A549 treated with Mapracorat at 1 μM for 4 hours (cell line): ENCODE results near the gene POC1A. TPM values are rescaled to one million over a fixed set of nuclear protein-coding genes. Genes with fewer than 3 reads are reported as not detected.

Experiments used
- total RNA-seq: library from RNA; stranded (reverse); fragments of 200-300 nt; extraction: Qiagen RNA extraction; gene quantifications from 5 replicates; pipeline ENCODE4 v1.2.3, GENCODE V29; 2022

Gene POC1A
- total RNA-seq, result 14.6 to 19.0 TPM (median 17.5 TPM) in 5 replicates

DNA sequence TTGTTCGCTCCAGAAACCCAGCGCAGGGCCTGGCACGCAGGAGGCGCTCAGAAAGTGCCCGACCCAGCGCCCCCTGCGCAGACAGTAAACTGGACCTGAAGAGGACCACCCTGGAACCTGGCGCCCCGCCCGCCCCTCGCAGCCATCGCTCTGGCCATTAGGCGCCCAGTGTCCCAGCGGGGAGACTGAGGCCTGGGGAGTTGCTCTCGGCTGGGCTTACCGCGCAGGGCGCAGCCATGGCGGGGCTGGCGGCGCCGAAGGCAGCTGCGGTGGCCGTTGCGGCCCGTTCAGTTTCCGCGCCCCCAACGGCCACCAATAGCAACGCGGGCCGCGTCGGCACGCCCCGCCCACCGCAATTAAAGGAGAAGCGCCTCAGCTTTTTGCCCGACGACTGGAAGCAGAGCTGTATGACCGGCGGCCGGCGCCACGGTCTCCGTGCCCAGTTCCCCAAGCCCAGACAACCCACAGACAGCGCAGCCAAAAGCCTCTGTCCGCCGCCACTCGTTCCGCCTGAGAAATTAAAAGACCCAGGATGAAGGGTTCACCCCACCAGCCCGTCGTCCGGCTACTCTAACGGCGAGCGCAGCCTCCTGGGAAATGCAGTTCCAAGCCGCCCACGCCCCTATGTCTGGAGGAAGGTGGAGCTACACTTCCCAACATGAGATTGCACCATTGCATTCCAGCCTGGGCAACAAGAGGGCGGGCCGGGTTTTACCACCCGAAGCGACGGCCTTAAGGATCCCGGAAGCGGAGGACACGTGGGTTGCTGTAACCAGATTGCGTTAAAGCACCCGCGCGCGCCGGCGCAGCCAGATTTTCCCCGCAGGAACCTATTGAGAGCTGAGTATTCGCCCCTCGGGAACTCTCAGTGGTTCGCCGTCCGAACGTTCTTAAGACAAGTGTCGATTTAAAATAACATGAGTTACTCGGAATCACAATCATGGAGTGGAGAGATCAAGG lies at the start of gene POC1A:
TSS of gene POC1A (minus strand) at position 289 of the 960 bp plus-strand sequence. CDS start at position 238, 51 bp downstream.

DNA sequence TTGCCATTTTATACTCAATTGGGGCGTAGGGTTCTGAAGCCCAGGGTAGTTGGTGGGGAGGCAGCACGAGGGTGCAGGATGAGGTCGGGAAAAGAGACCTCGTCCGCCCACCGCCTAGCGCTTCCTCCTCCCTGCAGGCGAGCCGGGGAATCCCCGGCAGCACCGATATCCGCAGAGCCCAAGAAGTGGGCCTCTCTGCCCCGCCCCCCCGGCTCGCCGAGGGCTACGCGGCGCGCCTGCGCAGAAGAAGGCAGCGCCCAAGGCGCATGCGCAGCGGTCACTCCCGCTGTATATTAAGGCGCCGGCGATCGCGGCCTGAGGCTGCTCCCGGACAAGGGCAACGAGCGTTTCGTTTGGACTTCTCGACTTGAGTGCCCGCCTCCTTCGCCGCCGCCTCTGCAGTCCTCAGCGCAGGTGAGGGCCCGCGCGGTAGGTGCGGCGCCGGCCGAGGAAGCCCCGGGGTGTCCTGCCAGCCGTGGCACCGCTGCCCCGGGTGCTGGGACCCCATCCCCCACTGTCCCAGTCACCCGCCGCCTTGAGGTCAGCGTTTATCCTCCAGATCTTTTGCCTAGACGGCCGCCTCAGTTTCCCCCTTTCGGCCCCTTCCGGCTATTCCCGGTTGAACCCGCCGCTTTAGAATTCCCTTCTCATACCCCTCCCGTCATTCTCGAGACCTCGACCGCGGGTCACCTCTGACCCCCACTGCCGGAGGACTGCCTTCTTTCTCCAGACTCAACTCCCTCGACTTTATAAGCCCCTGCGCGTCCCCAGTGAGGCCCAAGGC lies 43.8 kb upstream of the POC1A start, which contains the start of gene ALAS1:
TSS of gene ALAS1 (plus strand) at position 319 of the 784 bp plus-strand sequence. CDS start 1,082 bp downstream, outside the sequence.

DNA sequence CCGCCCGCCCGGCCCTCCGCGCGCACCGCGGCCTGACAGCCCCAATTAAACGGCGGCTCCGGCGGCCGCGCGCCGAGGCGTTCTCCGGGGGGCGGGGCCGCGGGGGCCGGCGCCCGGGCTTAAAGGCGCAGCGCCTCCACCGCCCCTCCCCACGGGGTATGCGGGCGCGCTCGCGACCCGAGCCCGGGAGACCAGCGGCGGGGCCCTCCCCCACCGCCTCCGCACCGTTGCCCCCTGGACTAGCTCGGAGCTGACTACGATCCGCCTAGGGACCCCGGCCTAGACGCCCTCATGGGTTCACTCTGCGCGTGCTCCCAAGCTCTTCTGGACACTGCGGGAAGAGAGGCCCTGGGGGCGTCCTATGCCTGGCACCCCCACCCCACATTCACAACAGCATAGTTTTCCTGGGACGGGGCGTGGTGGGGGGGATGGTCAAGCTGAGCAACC lies 97.7 kb downstream of the POC1A start, which contains the start of gene DUSP7:
TSS of gene DUSP7 (minus strand) at position 51 of the 447 bp plus-strand sequence. CDS start 205 bp downstream, outside the sequence.

Other genes starting within 250 kb of the POC1A start
- 36.8 to 50.5 TPM (median 45.0 TPM) in 5 replicates for gene RRP9, start 212.5 kb downstream of the POC1A start, total RNA-seq
- gene PARP3, start 212.1 kb downstream of the POC1A start, total RNA-seq, result 8.0 to 10.6 TPM (median 8.5 TPM) in 5 replicates
- not detected in 5 replicates for gene GPR62, start 199.0 kb downstream of the POC1A start, total RNA-seq
- gene PCBP4, start 187.0 kb downstream of the POC1A start, total RNA-seq, result 11.3 to 15.3 TPM (median 13.9 TPM) in 5 replicates
- gene ABHD14B, start 180.4 kb downstream of the POC1A start, total RNA-seq, result 26.9 to 34.3 TPM (median 33.1 TPM) in 5 replicates
- gene ABHD14A, start 179.4 kb downstream of the POC1A start, total RNA-seq, result 11.7 to 16.1 TPM (median 14.4 TPM) in 5 replicates
- gene ACY1, start 170.9 kb downstream of the POC1A start, total RNA-seq, result 24.6 to 30.1 TPM (median 25.9 TPM) in 5 replicates
- 1,285 to 1,543 TPM (median 1,331 TPM) in 5 replicates for gene RPL29, start 158.5 kb downstream of the POC1A start, total RNA-seq
- gene DUSP7, start 97.9 kb downstream of the POC1A start, total RNA-seq, result 19.2 to 22.2 TPM (median 21.6 TPM) in 5 replicates
- 44.1 to 50.3 TPM (median 48.7 TPM) in 5 replicates for gene ALAS1, start 43.7 kb upstream of the POC1A start, total RNA-seq
- gene TLR9, start 71.2 kb upstream of the POC1A start, total RNA-seq, result 0.07 TPM in 1 of 5 replicates, not detected in the others
- gene TWF2, start 84.7 kb upstream of the POC1A start, total RNA-seq, result 58.6 to 74.2 TPM (median 73.5 TPM) in 5 replicates
- 4.0 to 4.9 TPM (median 4.5 TPM) in 5 replicates for gene PPM1M, start 91.3 kb upstream of the POC1A start, total RNA-seq
- gene WDR82, start 124.2 kb upstream of the POC1A start, total RNA-seq, result 45.3 to 53.7 TPM (median 50.9 TPM) in 5 replicates
- 2.9 to 4.9 TPM (median 4.6 TPM) in 5 replicates for gene GLYCTK, start 133.4 kb upstream of the POC1A start, total RNA-seq
- gene DNAH1, start 161.9 kb upstream of the POC1A start, total RNA-seq, result 0.66 to 0.92 TPM (median 0.81 TPM) in 5 replicates